ENCODE data around the gene PDE4D. TPM values are rescaled to one million over a fixed set of nuclear protein-coding genes. Genes with fewer than 3 reads are reported as not detected.

The PDE4D gene
- total RNA-seq, 1 donor from 2014 or later = 27.4 TPM

GRCh38 chr5:59246145-59246869 lies 647.2 kb downstream of the PDE4D start:
- no peak for DNase-seq (ENCODE audit: extremely low read depth, low read depth, low spot score)

DNA sequence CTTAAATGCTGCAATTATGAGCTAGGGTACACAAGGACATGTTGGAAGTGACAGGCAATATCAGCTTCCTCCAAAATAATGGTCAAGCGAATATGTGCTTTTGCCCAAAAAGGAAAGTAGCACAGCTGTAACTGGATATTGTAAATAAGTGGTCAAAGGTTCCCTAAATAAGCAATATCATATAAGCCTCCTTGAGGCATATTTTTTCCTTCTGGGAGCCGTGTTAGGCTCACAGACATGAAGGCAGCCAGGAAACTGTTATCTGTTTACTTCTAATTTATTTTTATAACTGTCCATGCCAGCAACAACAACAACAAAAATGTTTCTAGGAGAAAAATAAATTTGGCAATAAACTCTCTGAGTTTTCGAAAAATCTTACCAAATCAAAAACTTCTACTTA lies 648.3 kb downstream of the PDE4D start:
- no peak for DNase-seq (ENCODE audit: extremely low read depth, low read depth, low spot score)

- no peak for DNase-seq (ENCODE audit: extremely low read depth, low read depth, low spot score)
These were observed 652.0 kb downstream of the PDE4D start for GRCh38 chr5:59241552-59241951.

- no peak for DNase-seq (ENCODE audit: extremely low read depth, low read depth, low spot score)
These were observed 652.4 kb downstream of the PDE4D start for GRCh38 chr5:59241119-59241518.

DNA sequence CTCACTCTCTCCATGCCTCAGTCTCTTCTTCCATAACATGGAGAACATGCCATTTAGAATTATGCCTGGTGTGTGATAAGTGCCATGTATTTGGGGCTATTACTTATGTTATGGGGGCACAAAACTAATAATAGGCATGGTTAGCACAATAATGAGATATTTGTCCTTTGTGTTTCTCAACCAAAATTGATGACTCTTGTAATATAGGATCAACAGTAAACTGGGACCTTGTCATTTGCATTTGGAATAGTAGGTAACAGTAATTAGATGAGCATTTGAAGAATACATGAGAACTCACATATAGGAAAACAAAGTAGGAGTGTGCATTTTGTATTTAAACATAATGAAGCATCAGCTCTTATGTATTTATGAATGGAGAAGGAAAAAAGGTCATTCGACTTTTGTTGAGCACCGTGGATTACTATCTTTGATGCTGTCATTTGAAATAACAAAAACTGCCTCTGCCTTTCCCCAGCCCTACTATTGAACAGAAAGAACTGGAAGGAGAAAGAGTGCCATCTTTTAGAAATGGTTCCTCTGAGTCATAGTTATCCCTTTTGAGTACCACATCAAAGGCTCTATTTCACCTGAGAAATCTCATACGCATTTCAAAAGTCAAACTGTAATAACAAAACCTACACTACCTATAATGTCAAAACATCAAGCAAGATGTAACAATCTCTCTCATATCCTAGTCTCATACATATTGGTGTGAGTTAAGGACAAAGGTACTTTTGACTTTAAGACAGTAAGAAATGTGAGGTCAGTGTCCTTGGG lies 655.2 kb downstream of the PDE4D start:
- no peak for DNase-seq (ENCODE audit: extremely low read depth, low read depth, low spot score)

DNA sequence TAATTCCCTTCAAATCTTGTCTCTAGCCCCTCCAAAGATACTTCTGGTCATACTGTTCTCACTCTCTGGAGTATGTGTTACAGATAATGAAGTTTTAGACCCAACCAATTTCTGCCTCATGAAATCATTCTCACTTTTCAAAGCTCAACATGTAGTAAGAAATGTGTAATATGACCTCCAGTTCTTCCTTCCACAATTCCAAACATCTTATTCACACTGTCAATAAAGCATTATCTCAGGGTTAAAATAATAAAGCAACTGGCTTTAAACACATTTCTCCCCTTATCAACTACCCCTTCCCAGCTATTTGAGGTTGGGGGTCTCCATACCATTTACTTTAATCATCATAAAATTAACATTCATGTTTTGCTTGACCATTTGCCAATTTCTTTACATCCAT lies 656.5 kb downstream of the PDE4D start:
- DNase-seq (ENCODE audit: extremely low read depth, low read depth, low spot score) = no peak

- no peak for DNase-seq (ENCODE audit: extremely low read depth, low read depth, low spot score)
These were observed 657.1 kb downstream of the PDE4D start for GRCh38 chr5:59236448-59236847.

DNA sequence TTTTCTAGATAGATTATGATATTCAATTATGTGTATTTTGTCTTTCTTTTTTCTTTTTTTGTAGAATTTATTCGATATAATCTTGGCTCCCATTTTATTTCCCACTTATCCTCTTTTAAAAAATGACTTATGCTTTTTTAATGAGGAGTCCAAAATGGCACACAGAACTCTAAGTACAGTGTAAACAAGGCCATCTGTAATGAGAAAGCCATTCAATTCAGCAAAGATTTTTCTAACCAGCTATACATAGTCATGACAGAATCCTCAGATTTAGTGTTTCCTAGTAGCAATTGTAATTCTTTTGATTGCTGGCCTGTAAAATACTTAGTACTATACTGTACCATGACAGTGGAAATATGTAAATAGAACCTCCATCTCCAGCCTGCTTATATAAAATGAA lies 659.3 kb downstream of the PDE4D start:
- no peak for DNase-seq (ENCODE audit: extremely low read depth, low read depth, low spot score)

GRCh38 chr5:59231221-59231931 lies 662.1 kb downstream of the PDE4D start:
- no peak for DNase-seq (ENCODE audit: extremely low read depth, low read depth, low spot score)

DNA sequence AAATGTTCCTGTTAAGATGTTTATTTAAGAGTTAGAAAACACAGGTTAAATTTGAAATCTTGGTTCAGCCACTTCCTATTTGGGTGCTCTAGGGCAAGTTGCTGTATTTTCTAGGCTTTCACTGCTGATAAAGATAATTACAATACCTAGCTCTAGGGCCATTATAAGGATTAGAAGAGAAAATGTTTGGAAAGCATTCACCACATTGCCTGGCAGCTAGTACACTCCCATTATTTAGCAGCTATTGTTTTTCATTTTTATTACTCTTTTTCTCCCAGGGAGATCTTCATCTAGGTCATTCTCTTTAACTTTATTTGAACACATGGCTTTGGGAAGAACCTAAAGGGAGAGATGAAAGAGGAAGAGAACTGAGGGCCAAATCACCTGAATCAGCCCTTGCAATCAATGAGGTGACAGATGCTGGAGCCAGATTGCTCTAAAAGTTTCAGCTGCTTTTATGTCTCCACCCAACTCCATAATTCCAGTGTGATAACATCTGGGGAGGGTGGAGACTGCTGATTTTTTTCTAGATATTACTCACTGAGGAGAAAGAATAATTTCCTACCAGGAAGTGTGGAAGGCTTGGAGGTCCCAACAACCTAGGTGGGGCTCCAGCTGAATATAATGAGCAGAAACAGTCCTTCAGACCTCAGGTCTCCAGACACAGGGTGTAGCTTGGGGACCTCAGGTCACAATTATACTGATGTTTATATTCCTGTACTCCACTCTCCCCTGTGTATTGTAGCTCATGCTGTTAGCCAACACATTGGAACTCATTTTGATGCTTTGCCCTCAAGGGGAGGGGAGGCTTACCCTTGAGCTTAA lies 670.6 kb downstream of the PDE4D start:
- no peak for DNase-seq (ENCODE audit: extremely low read depth, low read depth, low spot score)

- DNase-seq (ENCODE audit: extremely low read depth, low read depth, low spot score) = no peak
These were observed 671.8 kb downstream of the PDE4D start for GRCh38 chr5:59221769-59222168.

DNA sequence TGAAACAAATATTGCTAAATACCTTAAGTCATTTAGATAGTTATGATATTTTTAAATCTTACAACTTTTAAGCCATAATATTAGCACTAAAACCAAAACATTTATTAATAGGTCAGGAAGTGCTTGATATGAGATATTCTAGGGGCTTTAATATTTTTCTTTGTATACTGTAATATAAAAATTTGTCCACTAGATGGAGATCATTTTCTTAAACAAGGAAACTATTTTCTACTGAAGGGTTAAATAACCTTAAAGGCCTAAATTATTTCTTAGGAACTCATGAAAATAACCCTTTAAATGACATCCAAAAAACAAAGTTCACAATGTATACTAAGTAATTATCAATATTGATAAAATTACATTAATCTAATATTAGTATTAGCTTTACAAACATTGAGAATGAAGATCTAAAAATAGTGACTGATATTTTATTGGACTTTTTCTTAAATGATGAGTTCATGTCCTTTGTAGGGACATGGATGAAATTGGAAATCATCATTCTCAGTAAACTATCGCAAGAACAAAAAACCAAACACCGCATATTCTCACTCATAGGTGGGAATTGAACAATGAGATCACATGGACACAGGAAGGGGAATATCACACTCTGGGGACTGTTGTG lies 675.0 kb downstream of the PDE4D start:
- DNase-seq (ENCODE audit: extremely low read depth, low read depth, low spot score) = no peak

DNA sequence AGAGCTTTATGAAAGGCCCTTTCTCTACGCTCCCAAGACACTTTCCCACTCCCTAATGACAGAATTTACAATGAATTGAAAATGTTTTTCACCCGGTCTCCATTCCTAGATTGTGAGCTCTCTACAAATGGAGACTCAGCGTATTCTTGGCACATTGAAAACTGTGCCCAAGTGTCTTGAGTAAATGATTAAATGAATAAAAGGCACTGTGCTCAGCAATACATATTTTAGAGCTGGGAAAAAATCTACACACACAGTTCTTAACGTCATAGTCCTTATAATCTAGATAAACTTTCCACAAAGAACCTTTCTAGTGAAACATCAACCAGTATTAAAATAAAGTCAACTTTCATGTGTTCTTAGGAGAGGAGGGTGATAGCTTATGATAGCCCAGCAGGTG lies 676.7 kb downstream of the PDE4D start:
- no peak for DNase-seq (ENCODE audit: extremely low read depth, low read depth, low spot score)

- DNase-seq (ENCODE audit: extremely low read depth, low read depth, low spot score) = no peak
These were observed 680.9 kb downstream of the PDE4D start for GRCh38 chr5:59212596-59212995.

DNA sequence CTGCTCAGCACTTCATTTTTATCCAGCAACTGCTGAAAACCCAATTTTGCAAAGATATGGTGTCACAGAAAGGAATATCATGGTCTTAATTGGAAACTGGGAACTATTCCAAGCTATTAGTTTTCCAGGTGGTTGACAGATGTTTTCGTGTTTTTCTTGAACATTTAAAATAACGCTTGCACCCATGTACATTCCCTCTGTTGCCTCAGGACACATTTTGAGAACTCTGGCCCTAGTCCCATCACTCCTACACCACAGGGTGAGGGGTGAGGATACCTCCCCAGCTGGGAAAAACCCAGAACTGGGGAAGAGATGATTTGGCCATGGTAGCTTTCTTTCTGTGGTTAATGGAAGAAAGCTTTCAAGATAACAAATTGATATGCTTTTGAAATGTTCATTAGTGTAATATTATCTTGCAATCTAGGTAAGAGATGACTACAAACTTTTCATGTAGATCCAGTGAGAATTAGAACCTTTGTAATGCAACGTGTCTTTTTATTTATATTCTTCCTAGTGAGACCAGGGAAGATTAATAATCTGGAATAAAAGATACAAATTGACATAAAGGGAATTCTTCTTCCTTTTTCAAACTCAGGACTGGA lies 683.7 kb downstream of the PDE4D start:
- DNase-seq (ENCODE audit: extremely low read depth, low read depth, low spot score) = no peak

GRCh38 chr5:59208474-59208873 lies 685.1 kb downstream of the PDE4D start:
- DNase-seq (ENCODE audit: extremely low read depth, low read depth, low spot score) = no peak

DNA sequence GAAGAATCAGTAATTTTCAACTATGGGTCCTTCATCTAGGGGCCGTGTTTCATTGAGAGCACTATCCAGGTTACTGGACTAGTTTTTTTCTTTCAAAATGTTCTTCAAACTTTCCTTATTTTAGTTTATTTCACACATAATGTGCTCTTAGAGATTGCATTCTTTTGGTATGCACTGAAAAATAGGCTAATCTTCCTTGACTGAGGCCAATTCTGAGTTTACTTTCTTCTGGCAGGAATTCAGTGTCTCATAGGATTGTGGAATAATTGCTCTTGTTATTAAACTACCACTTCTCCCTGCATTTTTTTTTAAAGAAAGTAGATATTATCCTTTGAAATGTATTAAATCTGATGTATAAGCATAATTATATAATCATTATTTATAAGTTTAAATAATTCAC lies 686.1 kb downstream of the PDE4D start:
- DNase-seq (ENCODE audit: extremely low read depth, low read depth, low spot score) = no peak

GRCh38 chr5:59206132-59206581 lies 687.4 kb downstream of the PDE4D start:
- DNase-seq (ENCODE audit: extremely low read depth, low read depth, low spot score) = no peak

- no peak for DNase-seq (ENCODE audit: extremely low read depth, low read depth, low spot score)
These were observed 689.2 kb downstream of the PDE4D start for GRCh38 chr5:59204114-59204897.
